ENCODE results near the gene ENO1. TPM values are rescaled to one million over a fixed set of nuclear protein-coding genes. Genes with fewer than 3 reads are reported as not detected.
"Not testable (repeated sequence)": the region's sequence is repeated elsewhere in the genome, so short reads cannot be mapped to it uniquely, and the experiment has no call there.

ENO1 gene
- total and polyA plus RNA-seq, 2 experiments from 2014 or later, result 659 to 868 TPM

DNA sequence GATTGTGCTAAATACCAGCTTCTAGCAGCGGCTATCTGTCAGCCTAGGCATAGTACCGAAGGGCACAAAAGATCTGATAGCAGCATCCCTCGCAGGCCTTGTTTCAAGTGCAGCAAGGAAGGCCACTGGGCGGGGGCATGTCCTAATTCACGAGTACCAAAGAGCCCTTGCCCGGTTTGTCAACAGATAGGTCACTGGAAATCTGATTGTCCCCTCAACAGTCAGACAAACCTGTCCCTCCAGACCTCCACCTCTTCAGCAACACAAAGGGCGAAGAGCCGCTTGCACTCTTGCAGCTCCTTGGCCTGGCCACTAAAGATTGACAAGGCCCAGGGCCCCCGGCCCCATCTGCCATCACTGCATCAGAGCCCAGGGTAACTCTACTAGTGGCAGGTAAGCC is 44.5 kb upstream of the ENO1 start:
- Histone ChIP-seq H4K20me1 (ENCODE audit: insufficient read depth, poor library complexity, severe bottlenecking) (no peaks in the 10 kb centered on the region), H3K27me3 (no peaks in the 10 kb centered on the region), H3K4me3 (no peak overlapping the region), H3K79me2 (no peaks in the 10 kb centered on the region), H3K9me3 (ENCODE audit: low read depth) (no peaks in the 10 kb centered on the region), H2AFZ (no peak overlapping the region), H3K9me2 (replicated peaks; ENCODE audit: insufficient read depth) (no peaks in the 10 kb centered on the region), H3K4me1 (ENCODE audit: insufficient read depth) (no peaks in the 10 kb centered on the region), H3K27ac (no peak overlapping the region), H3K36me3 (replicated peaks; ENCODE audit: insufficient read depth, low read depth) (no peaks in the 10 kb centered on the region), H3K4me2 (no peak overlapping the region)
- no peak for DNase-seq (ENCODE audit: low spot score)
- WGBS (ENCODE audit: low lambda C conversion rate, missing lambda C conversion rate), result 89% methylated on average over 9 of the region's 9 CpGs
- TF ChIP-seq EZH2phosphoT487 (IDR thresholded peaks at IDR 0.05; ENCODE audit: low read depth, severe bottlenecking, unreplicated experiment) (no peak), EZH2 (IDR thresholded peaks at IDR 0.05; ENCODE audit: borderline replicate concordance) (no peak)
- TF ChIP-seq, protein P1, sequence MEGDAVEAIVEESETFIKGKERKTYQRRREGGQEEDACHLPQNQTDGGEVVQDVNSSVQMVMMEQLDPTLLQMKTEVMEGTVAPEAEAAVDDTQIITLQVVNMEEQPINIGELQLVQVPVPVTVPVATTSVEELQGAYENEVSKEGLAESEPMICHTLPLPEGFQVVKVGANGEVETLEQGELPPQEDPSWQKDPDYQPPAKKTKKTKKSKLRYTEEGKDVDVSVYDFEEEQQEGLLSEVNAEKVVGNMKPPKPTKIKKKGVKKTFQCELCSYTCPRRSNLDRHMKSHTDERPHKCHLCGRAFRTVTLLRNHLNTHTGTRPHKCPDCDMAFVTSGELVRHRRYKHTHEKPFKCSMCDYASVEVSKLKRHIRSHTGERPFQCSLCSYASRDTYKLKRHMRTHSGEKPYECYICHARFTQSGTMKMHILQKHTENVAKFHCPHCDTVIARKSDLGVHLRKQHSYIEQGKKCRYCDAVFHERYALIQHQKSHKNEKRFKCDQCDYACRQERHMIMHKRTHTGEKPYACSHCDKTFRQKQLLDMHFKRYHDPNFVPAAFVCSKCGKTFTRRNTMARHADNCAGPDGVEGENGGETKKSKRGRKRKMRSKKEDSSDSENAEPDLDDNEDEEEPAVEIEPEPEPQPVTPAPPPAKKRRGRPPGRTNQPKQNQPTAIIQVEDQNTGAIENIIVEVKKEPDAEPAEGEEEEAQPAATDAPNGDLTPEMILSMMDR (IDR thresholded peaks at IDR 0.05; ENCODE audit: poor library complexity), result no peak

DNA sequence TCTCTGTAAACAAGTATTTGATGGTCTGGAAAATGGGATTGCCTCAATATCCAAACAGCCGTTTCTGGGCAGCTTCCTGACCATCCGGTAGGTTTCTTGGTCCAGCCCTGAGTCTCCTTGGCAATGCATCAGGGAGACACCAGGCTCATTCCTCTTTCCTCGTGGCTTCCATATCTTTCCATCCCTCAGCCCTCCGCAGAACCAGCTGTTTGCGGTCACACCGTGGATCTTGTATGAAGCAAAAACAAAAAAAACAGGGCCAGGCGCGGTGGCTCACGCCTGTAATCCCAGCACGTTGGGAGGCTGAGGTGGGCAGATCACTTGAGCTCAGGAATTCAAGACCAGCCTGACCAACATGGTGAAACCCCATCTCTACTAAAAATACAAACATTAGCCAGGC is 39.0 kb upstream of the ENO1 start:
- H3K79me2 ChIP-seq; H3K27me3 ChIP-seq; H3K4me3 ChIP-seq; H3K4me1 ChIP-seq (ENCODE audit: insufficient read depth); H4K20me1 ChIP-seq (ENCODE audit: insufficient read depth, poor library complexity, severe bottlenecking); H3K36me3 ChIP-seq (replicated peaks; ENCODE audit: insufficient read depth, low read depth); H2AFZ ChIP-seq; DNase-seq (ENCODE audit: low spot score); H3K4me2 ChIP-seq; H3K9me3 ChIP-seq (ENCODE audit: low read depth); H3K9me2 ChIP-seq (replicated peaks; ENCODE audit: insufficient read depth); H3K27ac ChIP-seq: not testable (repeated sequence)
- WGBS (ENCODE audit: low lambda C conversion rate, missing lambda C conversion rate), result 87% methylated on average over 10 of the region's 10 CpGs

DNA sequence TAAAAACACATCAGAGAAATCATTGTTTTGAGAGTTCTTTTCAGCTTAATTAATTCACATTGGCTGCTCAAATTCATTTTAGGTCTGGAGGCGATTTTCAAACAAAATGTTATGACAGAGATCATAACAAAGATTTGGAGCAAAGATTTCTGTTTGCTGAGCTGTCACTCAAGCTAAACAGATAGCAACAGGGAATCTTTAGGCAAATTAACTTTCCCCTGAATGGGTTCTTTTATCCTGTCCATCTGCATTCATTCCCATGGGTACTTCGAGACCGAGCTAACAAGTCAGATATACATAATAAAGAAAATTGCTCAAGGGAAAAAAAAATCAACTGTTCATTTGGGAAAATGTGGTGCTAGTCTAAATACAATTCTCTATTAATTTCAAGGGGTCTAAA is 37.0 kb upstream of the ENO1 start:
- Histone ChIP-seq H3K4me1 (ENCODE audit: insufficient read depth) (no peaks in the 10 kb centered on the region), H3K27me3 (no peaks in the 10 kb centered on the region), H3K27ac (no peak overlapping the region), H3K4me3 (no peak overlapping the region), H3K9me3 (ENCODE audit: low read depth) (no peaks in the 10 kb centered on the region), H2AFZ (no peak overlapping the region), H3K36me3 (replicated peaks; ENCODE audit: insufficient read depth, low read depth) (no peaks in the 10 kb centered on the region), H3K4me2 (no peak overlapping the region), H3K9me2 (replicated peaks; ENCODE audit: insufficient read depth) (no peaks in the 10 kb centered on the region), H4K20me1 (ENCODE audit: insufficient read depth, poor library complexity, severe bottlenecking) (no peaks in the 10 kb centered on the region), H3K79me2 (no peaks in the 10 kb centered on the region)
- TF ChIP-seq EZH2 (IDR thresholded peaks at IDR 0.05; ENCODE audit: borderline replicate concordance) (no peak), EZH2phosphoT487 (IDR thresholded peaks at IDR 0.05; ENCODE audit: low read depth, severe bottlenecking, unreplicated experiment) (no peak)
- TF ChIP-seq, protein P1 (IDR thresholded peaks at IDR 0.05; ENCODE audit: poor library complexity), result no peak
- DNase-seq (ENCODE audit: low spot score), result no peak
- 37% methylated on average over 3 of the region's 3 CpGs for WGBS (ENCODE audit: low lambda C conversion rate, missing lambda C conversion rate)

DNA sequence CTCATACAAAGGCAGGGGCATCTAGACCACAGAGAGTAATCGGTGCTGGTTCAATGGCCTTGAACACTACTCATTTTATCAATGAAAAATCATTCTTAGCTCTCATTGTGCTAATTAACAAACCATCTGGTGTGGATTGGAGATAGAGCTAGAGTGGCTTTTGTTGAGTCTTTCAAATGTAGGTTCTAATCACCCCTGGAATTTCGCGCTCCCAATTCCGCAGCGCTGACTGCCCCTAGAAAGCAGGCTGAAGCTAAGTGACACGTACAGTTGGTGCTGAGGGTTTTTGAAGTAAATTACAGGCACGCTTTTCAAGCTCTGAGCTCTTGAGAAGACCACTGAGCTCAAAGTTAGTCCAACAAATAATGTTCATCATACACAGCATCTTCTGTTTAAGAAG is 36.0 kb upstream of the ENO1 start:
- no peaks in the 10 kb centered on the region for H3K9me3 ChIP-seq (ENCODE audit: low read depth)
- 89% methylated on average over 7 of the region's 7 CpGs for WGBS (ENCODE audit: low lambda C conversion rate, missing lambda C conversion rate)
- H2AFZ ChIP-seq, result no peak overlapping the region
- no peaks in the 10 kb centered on the region for H3K4me1 ChIP-seq (ENCODE audit: insufficient read depth)
- H3K27ac ChIP-seq, result no peak overlapping the region
- H3K27me3 ChIP-seq, result no peaks in the 10 kb centered on the region
- no peaks in the 10 kb centered on the region for H3K79me2 ChIP-seq
- no peaks in the 10 kb centered on the region for H3K9me2 ChIP-seq (replicated peaks; ENCODE audit: insufficient read depth)
- H3K4me2 ChIP-seq, result no peak overlapping the region
- no peak for DNase-seq (ENCODE audit: low spot score)
- TF ChIP-seq EZH2phosphoT487 (IDR thresholded peaks at IDR 0.05; ENCODE audit: low read depth, severe bottlenecking, unreplicated experiment) (no peak), EZH2 (IDR thresholded peaks at IDR 0.05; ENCODE audit: borderline replicate concordance) (no peak)
- TF ChIP-seq, protein P1 (IDR thresholded peaks at IDR 0.05; ENCODE audit: poor library complexity), result no peak
- H3K36me3 ChIP-seq (replicated peaks; ENCODE audit: insufficient read depth, low read depth), result no peaks in the 10 kb centered on the region
- H4K20me1 ChIP-seq (ENCODE audit: insufficient read depth, poor library complexity, severe bottlenecking), result no peaks in the 10 kb centered on the region
- H3K4me3 ChIP-seq, result no peak overlapping the region

Data from hepatocyte (in vitro differentiated cells).